NB4 (cell line): Measurements from ENCODE around the gene CCKAR.

ENCODE experiments used
- CTCF ChIP-seq: IDR thresholded peaks from one replicate; pipeline ENCODE4 v1.5.1; 2012; ENCODE audit warnings: low read depth, low read length
- POLR2A ChIP-seq: IDR thresholded peaks from 2 replicates; pipeline ENCODE4 v1.6.1; 2011; ENCODE audit warnings: mild to moderate bottlenecking; ENCODE audit not compliant: insufficient read length; ENCODE audit errors: extremely low read depth

GRCh38 chr4:26468977-26469376 lies 21.3 kb downstream of the CCKAR start:
- no peak for TF ChIP-seq POLR2A
- no peak for TF ChIP-seq CTCF
